Smooth muscle cell (in vitro differentiated cells): ENCODE data around the gene KLHL33. TPM values are rescaled to one million over a fixed set of nuclear protein-coding genes. Genes with fewer than 3 reads are reported as not detected.

Experiments
- DNase-seq: peaks from one replicate; lab custom pipeline; 2025; ENCODE audit not compliant: unreplicated experiment; lab: John Stamatoyannopoulos, UW
- H2AFZ ChIP-seq: fragments of 200-600 bp; sonication (generic); 2 replicates; pipeline ENCODE4 v1.6.0; 2016; ENCODE audit warnings: antibody characterized with exemption, low read depth, mild to moderate bottlenecking
- H3F3A ChIP-seq: fragments of 200-600 bp; sonication (generic); 2 replicates; pipeline ENCODE4 v1.6.0; 2017; ENCODE audit warnings: antibody characterized with exemption, low read depth
- H3K27ac ChIP-seq: fragments of 200-600 bp; sonication (generic); 2 replicates; pipeline ENCODE4 v1.5.1; 2016; ENCODE audit warnings: low read depth, mild to moderate bottlenecking
- H3K27me3 ChIP-seq: fragments of 200-600 bp; sonication (generic); 2 replicates; pipeline ENCODE4 v1.6.1; 2016; ENCODE audit warnings: low read depth, mild to moderate bottlenecking
- H3K36me3 ChIP-seq: fragments of 200-600 bp; sonication (generic); 2 replicates; pipeline ENCODE4 v1.5.1; 2016; ENCODE audit warnings: low read depth
- H3K4me1 ChIP-seq: fragments of 200-600 bp; sonication (generic); 2 replicates; pipeline ENCODE4 v1.5.1; 2016; ENCODE audit warnings: low read depth
- H3K4me2 ChIP-seq: fragments of 200-600 bp; sonication (generic); 2 replicates; pipeline ENCODE4 v1.6.0; 2016; ENCODE audit warnings: mild to moderate bottlenecking
- H3K4me3 ChIP-seq: fragments of 200-600 bp; sonication (generic); 2 replicates; pipeline ENCODE4 v1.5.1; 2016; ENCODE audit warnings: mild to moderate bottlenecking
- H3K79me2 ChIP-seq: fragments of 200-600 bp; sonication (generic); 2 replicates; pipeline ENCODE4 v1.6.0; 2016; ENCODE audit warnings: low read depth, mild to moderate bottlenecking
- H3K9ac ChIP-seq: fragments of 200-600 bp; sonication (generic); 2 replicates; pipeline ENCODE4 v1.6.0; 2016; ENCODE audit warnings: low read depth
- H3K9me3 ChIP-seq: fragments of 200-600 bp; sonication (generic); replicated peaks from 2 replicates; pipeline ENCODE4 v1.5.1; 2016; ENCODE audit warnings: low read depth
- H4K20me1 ChIP-seq: fragments of 200-600 bp; sonication (generic); 2 replicates; pipeline ENCODE4 v1.6.0; 2016; ENCODE audit warnings: low read depth
- CTCF ChIP-seq: fragments of 200-600 bp; sonication (generic); IDR thresholded peaks from 2 replicates; pipeline ENCODE4 v1.5.1; 2017; ENCODE audit warnings: borderline replicate concordance, mild to moderate bottlenecking, antibody characterized with exemption; ENCODE audit not compliant: insufficient read depth, poor library complexity, severe bottlenecking
- WGBS: methylation state at CpG from one replicate; pipeline ENCODE4 v1.1.7; 2016; ENCODE audit warnings: low lambda C conversion rate; 5-methylcytosine and 5-hydroxymethylcytosine counted together
- polyA plus RNA-seq: library from polyadenylated mRNA; unstranded; fragments of >200 nt; fragmentation: Nextera tagmentation; extraction: Ambion mirVana; gene quantifications from 2 replicates; pipeline ENCODE4 v1.2.1, GENCODE V29; 2016
- total RNA-seq: library from RNA; depleted of rRNA; stranded (reverse); fragments of >200 nt; gene quantifications from 2 replicates; pipeline ENCODE4 v1.2.3, GENCODE V29; 2014

Gene KLHL33
- total and polyA plus RNA-seq, 2 experiments from 2014 or later, result 0.08 TPM; not detected in 1

GRCh38 chr14:20469890-20470602 is 34.1 kb upstream of the KLHL33 start:
- H3K4me2 ChIP-seq, result peak overlapping the region; percentile 89
- DNase-seq, result peak; percentile 30
- H3K4me1 ChIP-seq, result peaks cover 4% of the 10 kb centered on the region
- WGBS, result under 1% methylated on average over 12 of the region's 12 CpGs
- peak overlapping the region; percentile 64 for H3K27ac ChIP-seq
- peaks cover 10% of the 10 kb centered on the region for H3K36me3 ChIP-seq
- H3K4me3 ChIP-seq, result peak overlapping the region; percentile 76
- peaks cover 4% of the 10 kb centered on the region for H3K79me2 ChIP-seq
- H3K27me3 ChIP-seq, result no peaks in the 10 kb centered on the region
- no peaks in the 10 kb centered on the region for H3K9me3 ChIP-seq
- peak overlapping the region; percentile 86 for H3K9ac ChIP-seq
- H3F3A ChIP-seq, result no peaks in the 10 kb centered on the region
- no peak for TF ChIP-seq CTCF
- peak overlapping the region; percentile 63 for H2AFZ ChIP-seq
- peaks cover 4% of the 10 kb centered on the region for H4K20me1 ChIP-seq

- Histone ChIP-seq H3K9ac (peak within 1 kb of the TSS; percentile 86), H3K4me3 (peak within 1 kb of the TSS; percentile 76), H3K36me3 (peaks cover 3% of the 10 kb centered on the region), H3K9me3 (no peaks in the 10 kb centered on the region), H3K4me1 (peaks cover 4% of the 10 kb centered on the region), H3K4me2 (peak within 1 kb of the TSS; percentile 89), H3K79me2 (peaks cover 4% of the 10 kb centered on the region), H3K27ac (peak within 1 kb of the TSS; percentile 64), H3K27me3 (no peaks in the 10 kb centered on the region), H3F3A (no peaks in the 10 kb centered on the region), H4K20me1 (peaks cover 4% of the 10 kb centered on the region), H2AFZ (peak within 1 kb of the TSS; percentile 63)
- under 1% methylated on average over 40 of the region's 40 CpGs for WGBS
- peak; percentile 63 for DNase-seq
- no peak for TF ChIP-seq CTCF
Observed at GRCh38 chr14:20469242-20469889, 33.4 kb upstream of the KLHL33 start, which contains the start of gene PNP. PNP (plus strand) TSS chr14:20469406; CDS start chr14:20469525, 119 bp downstream.

GRCh38 chr14:20468764-20469241 is 32.8 kb upstream of the KLHL33 start:
- Histone ChIP-seq H3K36me3 (no peaks in the 10 kb centered on the region), H3K4me1 (peaks cover 4% of the 10 kb centered on the region), H4K20me1 (peaks cover 4% of the 10 kb centered on the region), H3K9ac (peak overlapping the region; percentile 86), H3K4me3 (peak overlapping the region; percentile 76), H3K27ac (peak overlapping the region; percentile 64), H2AFZ (peak overlapping the region; percentile 63), H3K79me2 (peaks cover 4% of the 10 kb centered on the region), H3K27me3 (no peaks in the 10 kb centered on the region), H3K4me2 (peak overlapping the region; percentile 89), H3K9me3 (no peaks in the 10 kb centered on the region), H3F3A (no peaks in the 10 kb centered on the region)
- 36% methylated on average over 16 of the region's 16 CpGs for WGBS
- DNase-seq, result no peak
- TF ChIP-seq CTCF, result no peak
